NCI-H1694 (cell line): Measurements from ENCODE around the gene KDM5D.

Source experiments
- DNase-seq: peaks from one replicate; lab custom pipeline; 2025; lab: John Stamatoyannopoulos, UW

Gene KDM5D

GRCh38 chrY:19744381-19745378 is at the start of gene KDM5D:
TSS of gene KDM5D (minus strand) at chrY:19744726. CDS start at chrY:19744534, 192 bp downstream.
- no peak for DNase-seq

GRCh38 chrY:19768375-19768774 is 23.8 kb upstream of the KDM5D start:
- DNase-seq = no peak

DNA sequence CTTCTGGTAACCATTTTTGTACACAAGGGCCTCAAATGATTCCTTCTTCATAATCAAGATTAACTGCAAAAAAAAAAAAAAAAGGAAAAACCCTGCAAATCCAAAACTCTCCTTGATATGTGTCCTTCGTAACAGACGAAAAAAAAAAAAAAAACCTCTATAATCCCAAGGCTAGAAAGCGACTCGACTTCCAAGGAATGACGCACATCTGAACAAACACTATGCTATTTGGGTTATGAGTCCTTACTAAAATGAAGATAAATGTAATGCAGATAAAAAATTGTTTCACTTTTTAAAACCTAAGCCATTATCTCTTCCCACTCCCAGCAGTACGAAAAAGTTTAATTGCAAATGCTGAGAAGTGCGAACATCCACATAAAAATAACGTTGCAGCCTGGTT is 1.2 kb downstream of the KDM5D start:
- no peak for DNase-seq

DNA sequence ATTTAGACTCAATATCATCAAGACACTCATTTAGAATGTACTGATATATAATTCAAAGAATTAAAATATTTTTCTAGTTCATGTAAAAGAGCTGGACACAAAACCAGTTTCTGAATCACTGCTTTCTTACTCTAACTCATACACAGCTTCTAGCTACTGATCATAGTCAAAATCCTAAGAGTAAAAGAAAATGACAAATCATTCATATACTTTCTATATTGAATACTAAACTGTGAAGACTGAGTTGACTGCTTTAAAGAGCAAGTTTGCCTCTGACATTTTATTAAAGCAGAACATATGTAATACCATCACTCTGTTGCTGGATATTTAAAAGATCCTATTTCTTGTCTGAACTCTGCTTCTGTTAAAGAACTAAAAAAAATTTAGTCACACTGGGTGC is 2.4 kb downstream of the KDM5D start:
- DNase-seq = no peak

DNA sequence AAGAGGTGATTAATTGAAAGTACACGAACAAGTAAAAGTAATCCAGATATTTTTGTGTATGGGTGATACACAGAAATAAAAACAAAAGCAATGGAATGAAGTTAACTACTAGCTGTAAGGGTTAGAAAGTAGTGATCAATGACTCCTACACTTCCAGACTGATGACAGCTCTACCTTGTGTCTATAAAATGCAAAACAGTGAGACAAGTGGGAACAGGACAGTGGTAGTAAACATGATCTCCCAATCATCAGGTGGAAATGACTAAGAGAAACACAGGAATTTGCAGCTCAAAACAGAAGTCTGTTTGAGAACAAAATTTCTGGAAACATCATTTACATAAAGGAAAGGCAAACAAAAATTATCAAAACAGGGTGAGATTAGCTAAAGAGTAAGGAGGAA is 10.1 kb downstream of the KDM5D start:
- DNase-seq = no peak

- no peak for DNase-seq
Observed at GRCh38 chrY:19717950-19718349, 26.6 kb downstream of the KDM5D start.

DNA sequence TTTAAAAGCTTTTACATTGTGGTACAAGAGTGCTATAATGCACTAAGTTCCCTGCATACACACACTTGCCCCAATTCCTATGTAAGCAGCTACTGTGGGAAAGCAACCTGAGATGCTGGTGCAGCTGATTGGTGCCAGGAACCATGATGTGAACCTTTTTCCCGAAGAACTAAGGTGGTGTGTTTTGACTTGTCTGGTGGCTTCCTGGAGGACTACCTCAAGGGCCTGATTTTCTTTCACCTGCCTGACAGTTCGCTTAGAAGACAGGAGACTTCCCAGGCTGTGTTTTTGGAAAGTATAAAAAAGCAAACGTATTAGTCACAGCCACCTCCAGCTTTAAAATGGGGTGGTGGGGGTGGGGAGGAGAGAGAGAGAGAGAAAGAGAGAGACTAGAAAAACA is 27.4 kb downstream of the KDM5D start:
- DNase-seq = no peak

DNA sequence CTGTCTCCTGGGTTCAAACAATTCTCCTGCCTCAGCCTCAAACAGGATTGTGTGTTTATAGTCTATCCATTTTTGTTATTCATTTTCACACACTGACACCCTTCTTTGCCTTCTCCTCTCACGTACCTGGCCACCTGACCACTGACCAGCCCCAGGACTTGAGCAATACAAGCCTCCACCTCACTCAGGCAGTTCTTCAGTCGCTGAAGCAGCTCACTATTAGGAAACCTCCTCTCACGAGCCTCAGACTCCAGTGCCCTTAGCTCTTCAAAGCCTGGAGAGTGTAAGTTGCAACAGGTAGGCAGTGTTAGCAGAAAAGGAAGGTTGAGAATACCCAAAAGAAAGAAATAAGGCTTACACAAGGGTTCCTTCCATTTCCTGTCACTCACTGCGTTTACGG is 29.3 kb downstream of the KDM5D start:
- DNase-seq = no peak

DNA sequence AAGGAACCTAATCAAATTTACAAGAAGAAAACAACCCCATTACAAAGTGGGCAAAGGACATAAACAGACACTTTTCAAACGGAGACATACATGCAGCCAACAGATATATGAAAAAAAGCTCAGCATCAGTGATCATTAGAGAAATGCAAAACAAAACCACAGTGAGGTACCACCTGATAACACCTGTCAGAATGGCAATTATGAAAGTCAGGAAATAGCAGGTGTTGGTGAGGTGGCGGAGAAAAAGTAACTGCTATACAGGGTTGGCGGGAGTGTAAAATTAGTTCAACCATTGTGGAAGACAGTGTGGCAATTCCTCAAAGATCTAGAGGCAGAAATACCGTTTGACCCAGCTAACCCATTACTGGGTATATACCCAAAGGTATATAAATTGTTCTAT is 31.1 kb downstream of the KDM5D start:
- no peak for DNase-seq

DNA sequence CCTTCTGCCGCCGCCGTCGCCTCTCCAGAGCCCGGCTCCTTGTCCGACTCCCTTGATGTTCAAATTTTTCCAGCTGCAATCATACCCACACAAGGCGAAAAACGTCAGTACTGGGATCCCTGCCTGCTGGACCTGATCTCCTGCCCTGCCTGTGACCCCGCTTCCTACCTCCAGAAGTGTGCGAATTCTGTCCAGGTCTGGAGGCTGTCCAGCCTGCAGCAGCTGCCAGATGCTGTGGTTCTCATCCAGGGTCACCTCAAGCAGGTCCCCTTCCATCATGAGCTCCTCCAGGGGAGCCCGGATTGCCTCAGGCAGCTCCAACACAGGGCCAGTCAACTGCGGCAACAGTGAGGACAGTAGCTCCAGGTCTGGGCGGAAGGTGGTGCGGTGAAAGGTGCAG is 38.3 kb downstream of the KDM5D start:
- no peak for DNase-seq

DNA sequence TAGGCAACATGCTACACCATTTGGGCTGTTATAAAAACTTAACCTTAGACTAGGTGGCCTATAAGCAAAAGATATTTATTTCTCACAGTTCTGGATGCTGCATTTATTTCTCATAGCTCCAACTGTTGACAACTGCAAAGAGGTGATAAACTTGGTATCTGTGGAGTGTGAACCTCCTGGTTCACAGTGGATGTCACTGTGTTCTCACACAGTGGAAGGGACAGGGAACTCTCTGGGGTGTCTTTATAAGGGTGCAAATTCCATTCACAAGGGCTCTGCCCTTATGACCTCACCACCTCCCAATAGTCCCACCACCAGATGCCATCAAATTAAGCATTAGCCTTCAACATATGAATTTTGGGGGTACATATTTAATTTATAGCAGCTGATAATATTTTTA is 46.0 kb downstream of the KDM5D start:
- DNase-seq = no peak

DNA sequence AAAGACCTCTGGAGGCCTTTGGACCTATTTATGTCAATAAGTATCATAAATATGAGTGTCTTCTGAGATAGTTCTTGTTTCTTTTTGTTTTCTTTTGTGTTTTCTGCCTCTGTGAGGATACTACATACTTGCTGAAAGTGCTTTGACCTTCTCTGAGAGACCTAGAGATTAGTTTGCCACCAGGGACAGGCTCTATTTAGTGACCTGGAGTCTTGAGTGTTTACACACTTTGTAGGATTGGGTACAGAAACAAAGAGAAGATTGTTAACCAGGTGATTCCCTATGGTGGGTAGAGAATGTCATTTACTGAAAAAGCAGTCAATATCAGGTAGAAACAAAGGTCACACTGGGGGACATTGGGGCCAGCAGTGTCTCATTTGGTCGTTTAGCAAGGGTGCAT is 63.7 kb downstream of the KDM5D start:
- no peak for DNase-seq
